ENCODE measurements around the gene CTSE.

DNA sequence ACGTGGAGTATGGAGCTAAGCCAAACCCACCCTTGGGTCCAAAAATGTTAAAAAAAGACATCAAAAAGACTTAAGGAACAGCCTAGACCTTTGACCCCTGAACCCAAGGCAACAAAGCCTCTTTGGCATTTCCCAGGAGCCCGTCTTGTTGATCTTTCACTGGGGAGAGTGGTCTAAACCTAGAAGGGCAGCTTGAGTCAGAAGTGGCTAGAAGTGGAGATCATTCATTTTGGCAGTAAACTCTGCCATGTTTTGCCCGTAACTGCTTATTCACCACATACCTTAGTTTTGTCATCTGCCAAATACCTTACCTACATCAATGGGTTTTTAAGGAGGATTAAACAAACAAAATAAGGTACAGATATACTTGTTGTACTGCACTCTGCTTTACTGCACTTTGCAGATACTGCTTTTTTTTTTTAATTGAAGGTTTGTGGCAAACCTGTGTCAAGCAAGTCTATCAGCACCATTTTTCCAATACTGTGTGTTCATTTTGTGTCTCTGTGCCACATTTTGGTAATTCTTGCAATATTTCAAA lies 1.7 kb upstream of the CTSE start:
- no peak for TF ChIP-seq POLR2A (IDR thresholded peaks at IDR 0.05)
- TF ChIP-seq, protein P1, sequence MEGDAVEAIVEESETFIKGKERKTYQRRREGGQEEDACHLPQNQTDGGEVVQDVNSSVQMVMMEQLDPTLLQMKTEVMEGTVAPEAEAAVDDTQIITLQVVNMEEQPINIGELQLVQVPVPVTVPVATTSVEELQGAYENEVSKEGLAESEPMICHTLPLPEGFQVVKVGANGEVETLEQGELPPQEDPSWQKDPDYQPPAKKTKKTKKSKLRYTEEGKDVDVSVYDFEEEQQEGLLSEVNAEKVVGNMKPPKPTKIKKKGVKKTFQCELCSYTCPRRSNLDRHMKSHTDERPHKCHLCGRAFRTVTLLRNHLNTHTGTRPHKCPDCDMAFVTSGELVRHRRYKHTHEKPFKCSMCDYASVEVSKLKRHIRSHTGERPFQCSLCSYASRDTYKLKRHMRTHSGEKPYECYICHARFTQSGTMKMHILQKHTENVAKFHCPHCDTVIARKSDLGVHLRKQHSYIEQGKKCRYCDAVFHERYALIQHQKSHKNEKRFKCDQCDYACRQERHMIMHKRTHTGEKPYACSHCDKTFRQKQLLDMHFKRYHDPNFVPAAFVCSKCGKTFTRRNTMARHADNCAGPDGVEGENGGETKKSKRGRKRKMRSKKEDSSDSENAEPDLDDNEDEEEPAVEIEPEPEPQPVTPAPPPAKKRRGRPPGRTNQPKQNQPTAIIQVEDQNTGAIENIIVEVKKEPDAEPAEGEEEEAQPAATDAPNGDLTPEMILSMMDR (IDR thresholded peaks at IDR 0.05) = no peak

Measured in ovary (tissue), 3 donors.